Anterior cingulate cortex (tissue), 58 donors: Measurements from ENCODE around the gene PRDM7.
"Not testable (repeated sequence)": the region's sequence is repeated elsewhere in the genome, so short reads cannot be mapped to it uniquely, and the experiment has no call there.

Source experiments
- DNase-seq, 58 donors: peaks; one replicate each; lab custom pipeline; 2025; lab: John Stamatoyannopoulos, UW

PRDM7 gene

GRCh38 chr16:90018652-90019542 lies 58.2 kb downstream of the PRDM7 start, which contains the start of gene DBNDD1:
DBNDD1 (minus strand) TSS chr16:90019456; CDS start chr16:90019341, 115 bp downstream.
- peak in 7 of 58 donors; percentile 15 to 34 (median 25) for DNase-seq

GRCh38 chr16:90018297-90018651 lies 58.9 kb downstream of the PRDM7 start:
- no peak for DNase-seq

- peak in 11 of 58 donors; percentile 14 to 40 (median 27) for DNase-seq
Measured at GRCh38 chr16:90016339-90016950, 60.7 kb downstream of the PRDM7 start.

- DNase-seq, result no peak
Measured at GRCh38 chr16:90015586-90016338, 61.4 kb downstream of the PRDM7 start.

GRCh38 chr16:90012991-90013745 lies 64.0 kb downstream of the PRDM7 start:
- DNase-seq, result no peak

- no peak for DNase-seq
Measured at GRCh38 chr16:90011908-90012501, 65.1 kb downstream of the PRDM7 start.

- DNase-seq, result no peak
Measured at GRCh38 chr16:90011508-90011819, 65.7 kb downstream of the PRDM7 start.

GRCh38 chr16:90010676-90011507 lies 66.2 kb downstream of the PRDM7 start:
- no peak for DNase-seq

GRCh38 chr16:90009172-90009899 lies 67.8 kb downstream of the PRDM7 start:
- DNase-seq, result no peak

GRCh38 chr16:90008708-90009145 lies 68.4 kb downstream of the PRDM7 start:
- peak in 3 of 58 donors; percentile 7 to 43 (median 19) for DNase-seq

- not testable (repeated sequence) for DNase-seq
Measured at GRCh38 chr16:90007635-90008234, 69.4 kb downstream of the PRDM7 start.

GRCh38 chr16:90007015-90007414 lies 70.1 kb downstream of the PRDM7 start:
- DNase-seq, result no peak
